HFFc6 (cell line): ENCODE measurements around the gene CD59. TPM values are rescaled to one million over a fixed set of nuclear protein-coding genes. Genes with fewer than 3 reads are reported as not detected.

Experiments used
- DNase-seq: peaks from one replicate; pipeline ENCODE4 v3.0.0-alpha.2; 2018
- H3K27ac Mint-ChIP-seq: 2 replicates; pipeline ENCODE4 v1.8.0; 2020; ENCODE audit warnings: mild to moderate bottlenecking, mixed read lengths
- H3K27me3 Mint-ChIP-seq: 2 replicates; pipeline ENCODE4 v1.8.0; 2021; ENCODE audit warnings: mild to moderate bottlenecking, moderate library complexity, mixed read lengths; ENCODE audit not compliant: insufficient read depth
- H3K36me3 Mint-ChIP-seq: 2 replicates; pipeline ENCODE4 v1.8.0; 2021; ENCODE audit warnings: low read depth, mixed read lengths
- H3K4me1 Mint-ChIP-seq: 2 replicates; pipeline ENCODE4 v1.8.0; 2020; ENCODE audit warnings: low read depth, mixed read lengths
- H3K4me3 Mint-ChIP-seq: 2 replicates; pipeline ENCODE4 v1.8.0; 2020; ENCODE audit warnings: mild to moderate bottlenecking, moderate library complexity, mixed read lengths
- H3K9me3 Mint-ChIP-seq: 2 replicates; pipeline ENCODE4 v1.8.0; 2020; ENCODE audit warnings: mild to moderate bottlenecking, mixed read lengths
- CTCF ChIP-seq: fragments of 200-600 bp; sonication (generic); IDR thresholded peaks from 2 replicates; pipeline ENCODE4 v1.5.0; 2021; ENCODE audit warnings: antibody characterized with exemption, mild to moderate bottlenecking
- total RNA-seq, 6 experiments: library from RNA; stranded (reverse); fragmentation: NEBNext Ultra II Directional; extraction: Animal tissue kit (Norgen Biotek cat#: 25700); gene quantifications; 2 replicates in 1 of 6; 3 replicates in 5 of 6; pipeline ENCODE4 v1.2.3, GENCODE V29; 2021

CD59 gene
- total RNA-seq, 6 experiments from 2014 or later: 1,095 to 1,408 (median 1,232) TPM

GRCh38 chr11:33674035-33674814 is 62.0 kb downstream of the CD59 start:
- H3K36me3 Mint-ChIP-seq: peaks cover 46% of the 10 kb centered on the region
- DNase-seq: peak; percentile 57
- H3K9me3 Mint-ChIP-seq: peaks cover 13% of the 10 kb centered on the region
- peaks cover 61% of the 10 kb centered on the region for H3K4me1 Mint-ChIP-seq
- no peak overlapping the region; the same call in 1 of the 2 replicates for H3K4me3 Mint-ChIP-seq
- H3K27ac Mint-ChIP-seq: peak overlapping the region; percentile 85
- H3K27me3 Mint-ChIP-seq: peaks cover 4% of the 10 kb centered on the region
- no peak for TF ChIP-seq CTCF

- Mint-ChIP-seq H3K9me3 (peaks cover 2% of the 10 kb centered on the region), H3K27me3 (peaks cover 4% of the 10 kb centered on the region), H3K4me3 (peak overlapping the region; percentile 31; the same call in 1 of the 2 replicates), H3K36me3 (peaks cover 47% of the 10 kb centered on the region), H3K4me1 (peaks cover 66% of the 10 kb centered on the region), H3K27ac (peak overlapping the region; percentile 87)
- no peak for TF ChIP-seq CTCF
- no peak for DNase-seq
Measured at GRCh38 chr11:33672273-33672672, 64.0 kb downstream of the CD59 start.

- no peak for TF ChIP-seq CTCF
- H3K36me3 Mint-ChIP-seq: peaks cover 44% of the 10 kb centered on the region
- peaks cover 66% of the 10 kb centered on the region for H3K4me1 Mint-ChIP-seq
- peak overlapping the region; percentile 69 for H3K4me3 Mint-ChIP-seq
- peak; percentile 85 for DNase-seq
- no peaks in the 10 kb centered on the region for H3K9me3 Mint-ChIP-seq
- H3K27ac Mint-ChIP-seq: peak overlapping the region; percentile 87
- H3K27me3 Mint-ChIP-seq: peaks cover 4% of the 10 kb centered on the region
Measured at GRCh38 chr11:33670250-33671011, 65.8 kb downstream of the CD59 start.

GRCh38 chr11:33669598-33670249 is 66.5 kb downstream of the CD59 start:
- Mint-ChIP-seq H3K4me3 (peak overlapping the region; percentile 69), H3K9me3 (no peaks in the 10 kb centered on the region), H3K4me1 (peaks cover 72% of the 10 kb centered on the region), H3K36me3 (peaks cover 49% of the 10 kb centered on the region), H3K27me3 (peaks cover 4% of the 10 kb centered on the region), H3K27ac (peak overlapping the region; percentile 87)
- DNase-seq: peak; percentile 26
- TF ChIP-seq CTCF: no peak

GRCh38 chr11:33668951-33669596 is 67.1 kb downstream of the CD59 start:
- DNase-seq: no peak
- Mint-ChIP-seq H3K4me1 (peaks cover 71% of the 10 kb centered on the region), H3K27ac (peak overlapping the region; percentile 87), H3K27me3 (peaks cover 4% of the 10 kb centered on the region), H3K9me3 (no peaks in the 10 kb centered on the region), H3K36me3 (peaks cover 46% of the 10 kb centered on the region), H3K4me3 (peak overlapping the region; percentile 69)
- no peak for TF ChIP-seq CTCF
